HG02571 (cell line): Measurements from ENCODE around the gene KRTAP5-6.

Experiments used
- ATAC-seq: cut with Tn5 transposase; IDR thresholded peaks from one replicate; pipeline ENCODE4 v1.9.1; 2021; ENCODE audit warnings: mild to moderate bottlenecking, moderate library complexity; ENCODE audit not compliant: unreplicated experiment

KRTAP5-6 gene

DNA sequence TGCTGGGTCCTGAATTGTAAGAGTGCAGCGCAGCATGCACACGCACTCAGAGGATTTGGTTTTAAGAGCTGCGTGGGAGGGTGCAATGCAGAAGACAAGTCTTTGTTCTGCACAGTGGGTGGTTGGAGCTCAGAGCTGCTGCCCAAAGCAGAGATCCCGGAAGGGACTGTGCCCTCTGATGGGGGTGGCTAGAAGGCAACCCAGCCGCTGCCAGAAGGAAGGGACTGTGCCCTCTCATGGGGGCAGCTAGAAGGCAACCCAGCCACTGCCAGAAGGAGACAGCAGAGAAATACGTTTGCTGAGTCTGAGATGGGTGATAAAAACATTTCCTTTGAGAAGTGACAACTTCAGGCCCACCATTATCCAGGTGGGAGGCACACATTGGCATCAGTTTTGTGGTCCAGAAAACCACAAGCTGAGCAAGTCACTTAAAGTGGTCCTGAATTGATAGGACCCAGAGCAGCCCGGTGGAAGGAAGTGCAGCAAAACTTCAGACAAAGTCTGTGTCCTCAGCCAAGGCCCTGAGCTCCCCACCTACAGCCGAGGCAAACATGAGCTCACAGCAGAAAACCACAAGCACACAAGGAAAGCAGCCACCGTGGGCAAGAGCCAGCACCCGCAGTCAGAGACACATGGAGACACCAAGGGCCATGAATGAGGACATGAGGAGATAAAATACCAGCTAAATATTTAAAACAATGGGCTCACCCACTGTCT, 4.3 kb downstream of the KRTAP5-6 start:
- no peak for ATAC-seq

DNA sequence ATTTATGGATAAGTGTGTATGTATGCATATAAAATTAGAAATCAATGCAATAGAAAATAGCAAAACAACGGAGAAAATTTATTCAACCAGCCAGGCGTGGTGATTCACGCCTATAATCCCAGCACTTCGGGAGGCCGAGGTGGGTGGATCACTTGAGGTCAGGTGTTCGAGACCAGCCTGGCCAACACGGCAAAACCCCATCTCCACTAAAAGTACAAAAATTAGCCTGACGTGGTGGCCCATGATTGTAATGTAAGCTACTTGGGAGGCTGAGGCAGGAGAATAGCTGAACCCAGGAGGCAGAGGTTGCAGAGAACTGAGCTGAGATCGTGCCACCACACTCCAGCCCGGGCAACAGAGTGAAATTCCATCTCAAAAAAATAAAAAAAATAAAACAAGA, 5.5 kb downstream of the KRTAP5-6 start:
- ATAC-seq, result no peak

- no peak for ATAC-seq
Observed at GRCh38 chr11:1703146-1703545, 6.2 kb downstream of the KRTAP5-6 start.

DNA sequence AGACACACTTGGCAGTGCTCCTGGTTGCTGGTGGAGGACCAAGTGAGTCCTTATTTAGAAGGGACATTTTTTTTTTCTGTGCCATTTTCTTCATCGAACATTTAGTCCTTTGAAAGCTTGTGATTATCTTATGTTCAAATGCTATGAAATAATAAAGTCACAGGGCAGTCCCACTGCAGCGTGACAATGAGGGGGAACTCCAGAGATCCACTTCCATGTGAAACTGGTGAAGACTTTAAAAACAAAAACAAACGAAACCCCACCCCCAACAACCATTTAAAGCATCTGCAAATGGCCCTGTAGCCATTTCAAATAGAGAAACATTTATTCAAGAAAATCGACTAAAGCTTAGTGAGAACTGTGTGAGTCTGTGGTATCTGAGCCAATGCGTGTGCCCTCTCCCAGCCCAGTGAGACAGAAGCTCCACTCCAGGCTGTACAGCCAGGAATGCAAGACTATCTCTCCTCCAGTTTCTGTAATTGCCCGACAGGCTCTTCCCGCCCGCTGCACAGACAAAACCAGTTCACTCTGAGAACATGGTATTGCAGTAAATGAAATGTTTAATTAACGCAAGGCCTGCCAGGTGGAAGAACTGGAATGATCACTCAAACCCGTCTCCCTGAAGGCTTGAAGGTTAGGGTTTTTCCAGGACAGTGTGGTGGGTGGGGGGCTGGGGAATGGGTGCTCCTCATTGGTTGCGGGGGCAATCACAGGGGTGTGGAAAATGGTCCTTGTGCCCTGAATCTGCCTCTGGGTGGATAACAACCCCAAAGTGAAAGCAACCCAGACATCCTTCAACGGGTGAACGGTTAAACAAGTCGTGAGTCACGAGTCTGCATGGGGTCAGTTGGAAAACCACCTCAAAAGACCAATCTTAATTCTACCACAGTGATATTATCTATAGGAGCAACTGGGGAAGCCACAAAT, 8.4 kb downstream of the KRTAP5-6 start:
- no peak for ATAC-seq

- ATAC-seq, result no peak
Observed at GRCh38 chr11:1706634-1707400, 9.8 kb downstream of the KRTAP5-6 start.

GRCh38 chr11:1707751-1708150, 10.8 kb downstream of the KRTAP5-6 start:
- no peak for ATAC-seq

DNA sequence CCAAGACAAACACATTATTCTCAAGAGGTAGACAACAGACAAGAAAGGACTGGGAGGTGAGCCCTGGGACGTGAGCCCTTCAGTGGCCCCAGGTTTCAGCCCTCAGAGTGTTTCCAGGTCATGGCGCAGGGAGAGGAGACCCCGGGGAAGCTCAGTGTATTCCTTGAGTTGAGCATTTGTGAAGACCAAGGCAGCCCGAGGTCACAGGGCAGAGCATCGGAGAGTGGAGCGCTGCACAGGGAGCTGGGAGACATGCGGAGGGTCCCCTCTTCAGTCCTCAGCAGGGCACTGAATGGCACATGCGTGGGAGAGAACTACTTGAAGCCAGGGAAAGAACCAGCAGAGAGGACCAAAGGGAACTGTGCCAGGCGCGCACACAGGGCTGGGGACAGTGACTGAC, 11.7 kb downstream of the KRTAP5-6 start:
- ATAC-seq, result no peak

DNA sequence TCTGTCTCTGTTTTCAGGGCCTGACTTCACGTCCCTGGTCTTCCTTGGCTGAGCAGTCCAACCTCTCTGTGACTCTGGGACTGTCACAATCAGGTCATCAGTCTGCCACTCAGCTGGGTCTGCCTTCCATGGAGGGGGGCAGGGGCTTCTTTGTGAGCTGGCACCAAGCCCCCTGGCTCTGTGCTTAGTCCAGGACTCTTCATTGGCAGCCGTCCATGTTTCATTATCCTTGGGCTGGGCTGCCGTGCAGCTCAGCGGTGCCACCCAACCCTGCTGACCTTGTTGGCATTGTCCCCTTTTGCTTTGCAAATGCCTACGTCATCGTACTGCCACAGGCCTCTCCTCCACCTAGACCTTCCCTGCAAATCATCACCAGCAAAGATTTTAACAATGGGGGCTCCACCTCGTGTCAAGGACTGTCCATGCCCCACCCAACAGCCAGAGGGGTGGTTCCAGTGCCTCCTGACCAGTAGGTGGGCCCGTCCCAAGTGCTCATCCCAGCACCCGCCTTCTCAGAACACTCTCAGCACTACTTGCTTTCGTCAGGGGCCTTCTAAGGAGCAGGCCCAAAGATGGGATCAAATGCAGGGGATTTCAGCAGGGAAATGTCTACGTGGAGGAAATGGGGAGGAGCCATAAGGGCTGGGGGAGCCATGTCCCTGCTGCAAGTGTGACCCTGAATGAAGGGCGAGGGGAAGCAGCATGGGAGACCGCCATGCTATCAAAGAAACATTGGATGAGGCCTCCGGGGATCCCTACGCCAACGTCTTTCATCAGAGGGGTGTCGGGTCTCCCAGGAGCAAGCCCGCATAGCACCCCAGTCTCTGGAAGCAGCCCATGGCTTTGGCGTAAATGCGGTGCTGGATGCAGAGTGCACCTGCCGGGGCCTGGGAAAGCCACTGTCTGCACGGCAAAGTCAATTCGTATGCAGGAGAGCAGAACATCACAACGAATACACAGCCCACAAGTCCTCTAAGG, 18.2 kb downstream of the KRTAP5-6 start:
- no peak for ATAC-seq

DNA sequence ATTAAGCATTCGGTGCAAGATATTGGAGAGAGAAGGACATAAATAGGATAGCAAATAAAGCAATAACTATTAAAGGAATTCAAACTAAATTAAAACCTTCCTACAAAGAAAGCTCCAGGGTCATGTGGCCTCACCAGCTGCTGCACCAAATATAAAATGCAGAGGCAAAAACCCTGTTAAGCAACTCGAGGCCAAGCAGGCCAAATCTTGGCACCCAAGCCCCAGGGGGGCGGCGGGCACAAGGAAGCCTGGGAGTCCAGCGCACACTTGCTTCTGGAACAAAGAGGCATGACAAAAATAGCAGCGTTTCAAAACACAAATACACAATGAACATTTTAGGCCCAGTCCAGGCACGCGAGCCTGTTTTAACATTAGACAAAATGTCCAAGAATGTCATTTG, 20.8 kb downstream of the KRTAP5-6 start:
- no peak for ATAC-seq

- no peak for ATAC-seq
Observed at GRCh38 chr11:1718326-1718725, 21.3 kb downstream of the KRTAP5-6 start.

- no peak for ATAC-seq
Observed at GRCh38 chr11:1719781-1720180, 22.8 kb downstream of the KRTAP5-6 start.

DNA sequence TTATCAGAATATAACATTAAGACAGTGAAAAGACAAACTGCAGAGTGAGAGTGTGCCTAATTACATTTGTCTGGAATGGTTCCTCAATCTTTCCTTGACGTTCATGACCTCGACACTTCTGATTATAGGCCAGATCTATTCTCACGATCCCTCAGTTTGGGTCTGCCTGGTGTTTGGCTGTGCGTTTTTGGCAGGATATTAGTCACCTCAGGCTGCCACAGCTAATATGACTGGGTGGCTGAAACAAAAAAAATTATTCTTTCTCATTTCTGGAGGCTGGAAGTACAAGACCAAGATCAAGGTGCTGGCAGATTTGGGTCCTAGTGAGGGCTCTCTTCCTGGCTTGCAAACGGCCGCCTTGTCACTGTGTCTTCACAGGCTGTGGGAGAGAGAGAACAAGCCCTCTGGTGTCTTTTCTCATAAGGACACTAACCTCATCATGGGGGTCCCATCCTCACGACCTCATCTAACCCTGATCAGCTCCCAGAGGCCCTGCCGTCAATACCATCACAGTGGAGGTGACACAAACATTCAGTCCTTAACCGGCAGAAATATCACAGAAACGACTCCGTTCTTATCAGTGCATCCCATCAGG, 30.2 kb downstream of the KRTAP5-6 start:
- ATAC-seq, result no peak

- ATAC-seq, result no peak
Observed at GRCh38 chr11:1727861-1728260, 30.9 kb downstream of the KRTAP5-6 start.

DNA sequence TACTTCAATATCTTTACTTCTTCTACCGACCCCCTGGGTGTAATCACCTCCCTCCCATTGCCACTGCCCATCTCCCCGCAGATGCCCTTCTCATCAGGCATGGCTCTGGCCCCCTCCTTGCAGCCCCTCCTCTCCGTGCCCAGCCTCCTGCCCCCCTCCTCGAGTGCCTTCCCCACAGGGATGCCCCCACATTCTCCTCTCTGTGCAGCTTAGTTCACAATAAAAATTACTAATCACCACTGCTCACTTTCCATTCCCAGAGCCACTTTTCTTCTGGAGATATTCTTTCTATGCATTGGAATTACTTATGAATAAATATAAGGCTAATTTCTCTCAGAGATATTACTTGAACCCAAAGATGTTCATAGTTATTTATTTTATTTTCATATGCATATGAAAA, 31.3 kb downstream of the KRTAP5-6 start:
- no peak for ATAC-seq

DNA sequence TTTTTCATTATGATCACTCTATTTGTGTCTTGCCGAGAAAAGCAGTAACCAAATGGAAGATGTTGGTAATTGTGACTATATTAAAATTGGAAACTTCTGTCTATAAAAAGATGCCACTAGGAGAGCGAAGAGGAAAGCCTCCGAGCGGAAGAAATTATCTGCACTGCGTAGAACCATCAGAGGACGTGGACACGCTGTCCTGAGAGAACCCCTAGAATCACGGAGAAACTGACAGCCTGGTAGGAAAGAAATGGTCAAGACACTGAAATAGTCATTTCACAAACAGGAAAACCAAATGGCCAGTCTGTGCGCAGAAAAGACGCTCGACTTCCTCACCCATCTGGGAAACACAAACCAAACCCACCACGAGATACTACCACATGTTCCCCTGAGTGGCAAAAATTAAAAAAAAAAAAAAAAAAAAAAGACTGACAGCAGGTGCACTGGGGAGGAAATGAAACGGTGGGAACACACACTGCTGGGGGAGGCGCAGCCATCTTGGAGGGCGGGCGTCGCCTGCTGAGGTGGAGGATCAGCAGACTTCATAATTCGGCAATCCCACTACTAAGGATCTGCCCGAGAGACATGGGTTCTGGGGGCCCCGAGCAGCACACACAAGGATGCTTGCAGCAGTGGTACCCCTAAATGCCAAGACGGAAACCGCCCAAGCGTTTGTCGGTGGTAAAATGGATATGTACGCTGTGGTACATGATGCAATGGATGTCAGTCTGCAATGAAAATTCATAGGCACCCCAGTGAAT, 32.1 kb downstream of the KRTAP5-6 start:
- no peak for ATAC-seq

DNA sequence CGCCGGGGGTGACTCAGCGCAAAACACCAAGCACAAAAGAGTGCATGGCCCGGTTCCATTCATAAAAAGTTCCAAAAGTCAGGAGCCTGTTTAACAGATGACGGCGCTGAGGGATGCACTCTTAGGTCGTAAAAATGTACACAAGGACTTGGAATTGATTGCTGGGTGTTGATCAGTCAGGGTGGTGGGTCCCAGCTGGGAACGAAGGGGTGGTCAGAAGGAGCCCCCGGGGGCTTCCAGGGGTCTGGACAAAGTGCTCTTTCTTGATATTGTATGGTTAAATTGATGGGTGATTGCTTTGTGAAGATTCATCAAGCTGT, 32.7 kb downstream of the KRTAP5-6 start:
- no peak for ATAC-seq

GRCh38 chr11:1730059-1730629, 33.1 kb downstream of the KRTAP5-6 start:
- no peak for ATAC-seq

- no peak for ATAC-seq
Observed at GRCh38 chr11:1731451-1732059, 34.6 kb downstream of the KRTAP5-6 start.
